IPS-11a (cell line): Measurements from ENCODE around the gene MACC1.

Source experiments
- H3K4me3 ChIP-seq: one replicate; pipeline ENCODE4 v1.5.1; 2013; ENCODE audit warnings: low read depth, low read length, control low read depth

MACC1 gene

GRCh38 chr7:20217193-20217948 lies at the start of gene MACC1:
Gene MACC1, minus strand, starts transcription at chr7:20217384. Its CDS starts 55,522 bp downstream, at chr7:20161862.
- peak within 1 kb of the TSS; percentile 21 for H3K4me3 ChIP-seq

GRCh38 chr7:20264623-20265022 lies 47.4 kb upstream of the MACC1 start:
- H3K4me3 ChIP-seq, result no peak overlapping the region

GRCh38 chr7:20260223-20260622 lies 43.0 kb upstream of the MACC1 start:
- no peak overlapping the region for H3K4me3 ChIP-seq

GRCh38 chr7:20257212-20257611 lies 40.0 kb upstream of the MACC1 start:
- no peak overlapping the region for H3K4me3 ChIP-seq

- no peak overlapping the region for H3K4me3 ChIP-seq
These were observed 32.7 kb upstream of the MACC1 start for GRCh38 chr7:20249920-20250319.

GRCh38 chr7:20249376-20249775 lies 32.2 kb upstream of the MACC1 start:
- H3K4me3 ChIP-seq, result no peak overlapping the region

GRCh38 chr7:20246236-20246635 lies 29.1 kb upstream of the MACC1 start:
- no peak overlapping the region for H3K4me3 ChIP-seq

- H3K4me3 ChIP-seq, result no peak overlapping the region
These were observed 27.3 kb upstream of the MACC1 start for GRCh38 chr7:20244334-20245120.

GRCh38 chr7:20241911-20242261 lies 24.7 kb upstream of the MACC1 start:
- H3K4me3 ChIP-seq, result no peak overlapping the region

- no peak overlapping the region for H3K4me3 ChIP-seq
These were observed 24.2 kb upstream of the MACC1 start for GRCh38 chr7:20241194-20241910.

- H3K4me3 ChIP-seq, result no peak overlapping the region
These were observed 23.1 kb upstream of the MACC1 start for GRCh38 chr7:20240080-20240926.

- H3K4me3 ChIP-seq, result no peak overlapping the region
These were observed 21.7 kb upstream of the MACC1 start for GRCh38 chr7:20238754-20239324.

- H3K4me3 ChIP-seq, result no peak overlapping the region
These were observed 21.1 kb upstream of the MACC1 start for GRCh38 chr7:20238194-20238753.

- no peak overlapping the region for H3K4me3 ChIP-seq
These were observed 20.4 kb upstream of the MACC1 start for GRCh38 chr7:20237464-20238193.

- no peak overlapping the region for H3K4me3 ChIP-seq
These were observed 19.6 kb upstream of the MACC1 start for GRCh38 chr7:20236790-20237189.

- H3K4me3 ChIP-seq, result no peak overlapping the region
These were observed 18.9 kb upstream of the MACC1 start for GRCh38 chr7:20236043-20236442.

- H3K4me3 ChIP-seq, result no peak overlapping the region
These were observed 18.1 kb upstream of the MACC1 start for GRCh38 chr7:20235288-20235687.

- H3K4me3 ChIP-seq, result no peak overlapping the region
These were observed 16.2 kb upstream of the MACC1 start for GRCh38 chr7:20233362-20233761.

GRCh38 chr7:20232848-20233247 lies 15.7 kb upstream of the MACC1 start:
- no peak overlapping the region for H3K4me3 ChIP-seq
